DND-41 (cell line): ENCODE measurements around the gene SP7.

Source experiments
- ATAC-seq: fragments of 200-7000 bp; cut with Tn5 transposase; 3 replicates; pipeline ENCODE4 v1.9.1; 2021; ENCODE audit warnings: low read depth; ENCODE audit not compliant: insufficient read depth
- DNase-seq: peaks from one replicate; pipeline ENCODE4 v3.0.0-alpha.2; 2020
- H2AFZ ChIP-seq: 2 replicates; pipeline ENCODE4 v1.6.0; 2012; ENCODE audit warnings: low read depth, low read length
- H3K27ac ChIP-seq: 2 replicates; pipeline ENCODE4 v1.5.1; 2012; ENCODE audit warnings: low read length, inconsistent platforms
- H3K27me3 ChIP-seq: fragments of 200-600 bp; sonication (generic); 2 replicates; pipeline ENCODE4 v1.6.0; 2012; ENCODE audit warnings: low read length, mild to moderate bottlenecking, inconsistent platforms; ENCODE audit not compliant: insufficient read depth, poor library complexity
- H3K36me3 ChIP-seq: 2 replicates; pipeline ENCODE4 v1.5.1; 2012; ENCODE audit warnings: low read length, inconsistent platforms; ENCODE audit not compliant: insufficient read depth
- H3K4me1 ChIP-seq: 2 replicates; pipeline ENCODE4 v1.5.1; 2012; ENCODE audit warnings: mild to moderate bottlenecking, low read length; ENCODE audit not compliant: insufficient read depth
- H3K4me2 ChIP-seq: 2 replicates; pipeline ENCODE4 v1.6.0; 2012; ENCODE audit warnings: mild to moderate bottlenecking, moderate library complexity, low read length, inconsistent platforms; ENCODE audit not compliant: insufficient read depth
- H3K4me3 ChIP-seq, 2 experiments: fragments of 200-600 bp in 1 of 2; shearing (Covaris generic) in 1 of 2; 2 replicates each; pipeline ENCODE4 v1.5.1; 2012 to 2016; ENCODE audit warnings: inconsistent platforms in 2 of 2, low read length in 2 of 2, mild to moderate bottlenecking in 2 of 2, low read depth in 1 of 2, moderate library complexity in 1 of 2
- H3K79me2 ChIP-seq: 2 replicates; pipeline ENCODE4 v1.6.0; 2012; ENCODE audit warnings: low read length, inconsistent platforms; ENCODE audit not compliant: insufficient read depth
- H3K9ac ChIP-seq: 2 replicates; pipeline ENCODE4 v1.6.0; 2012; ENCODE audit warnings: low read depth, mild to moderate bottlenecking, inconsistent platforms, low read length, moderate library complexity
- H3K9me3 ChIP-seq: 2 replicates; pipeline ENCODE4 v1.5.1; 2012; ENCODE audit warnings: low read length, moderate library complexity, mild to moderate bottlenecking, inconsistent platforms; ENCODE audit not compliant: insufficient read depth, severe bottlenecking
- H4K20me1 ChIP-seq: 2 replicates; pipeline ENCODE4 v1.6.0; 2012; ENCODE audit warnings: low read length; ENCODE audit not compliant: insufficient read depth
- EZH2 ChIP-seq: IDR thresholded peaks from 3 replicates; pipeline ENCODE4 v1.6.1; 2012; ENCODE audit warnings: borderline replicate concordance, low read depth, mild to moderate bottlenecking, moderate library complexity, low read length, inconsistent platforms; ENCODE audit not compliant: severe bottlenecking
- TF ChIP-seq, protein P1 (sequence below): IDR thresholded peaks from 2 replicates; pipeline ENCODE4 v1.5.1; 2012; ENCODE audit warnings: borderline replicate concordance, low read length, moderate library complexity, mild to moderate bottlenecking; ENCODE audit not compliant: poor library complexity, severe bottlenecking; ENCODE audit errors: extremely low read depth

The SP7 gene

DNA sequence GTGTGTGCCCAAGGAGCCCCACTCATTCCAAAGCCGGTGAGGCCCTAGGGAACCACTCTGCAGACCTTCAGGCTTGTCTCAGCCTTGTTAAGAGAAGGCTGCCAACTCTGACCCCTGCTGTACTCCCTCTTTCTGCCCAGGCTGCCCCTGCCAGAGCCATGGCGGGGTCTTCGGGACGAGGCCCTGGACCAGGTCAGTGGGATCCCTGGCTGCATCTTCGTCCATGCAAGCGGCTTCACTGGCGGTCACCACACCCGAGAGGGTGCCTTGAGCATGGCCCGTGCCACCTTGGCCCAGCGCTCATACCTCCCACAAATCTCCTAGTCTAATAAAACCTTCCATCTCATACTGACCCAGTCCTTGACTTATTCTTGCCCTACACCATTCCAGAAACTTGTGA lies 29.3 kb downstream of the SP7 start:
- no peak overlapping the region for H3K27ac ChIP-seq
- peaks cover 16% of the 10 kb centered on the region for H3K4me1 ChIP-seq
- no peak for DNase-seq
- peaks cover 74% of the 10 kb centered on the region for H3K36me3 ChIP-seq
- no peak overlapping the region for H3K9ac ChIP-seq
- H2AFZ ChIP-seq = no peak overlapping the region
- no peak overlapping the region for H3K4me2 ChIP-seq
- no peak for ATAC-seq
- no peaks in the 10 kb centered on the region for H3K9me3 ChIP-seq
- H3K4me3 ChIP-seq = no peak overlapping the region
- H3K79me2 ChIP-seq = peaks cover 17% of the 10 kb centered on the region; the same call in 1 of the 2 replicates
- peaks cover 6% of the 10 kb centered on the region for H4K20me1 ChIP-seq
- H3K27me3 ChIP-seq = no peaks in the 10 kb centered on the region
- no peak for TF ChIP-seq EZH2
- TF ChIP-seq, protein P1, sequence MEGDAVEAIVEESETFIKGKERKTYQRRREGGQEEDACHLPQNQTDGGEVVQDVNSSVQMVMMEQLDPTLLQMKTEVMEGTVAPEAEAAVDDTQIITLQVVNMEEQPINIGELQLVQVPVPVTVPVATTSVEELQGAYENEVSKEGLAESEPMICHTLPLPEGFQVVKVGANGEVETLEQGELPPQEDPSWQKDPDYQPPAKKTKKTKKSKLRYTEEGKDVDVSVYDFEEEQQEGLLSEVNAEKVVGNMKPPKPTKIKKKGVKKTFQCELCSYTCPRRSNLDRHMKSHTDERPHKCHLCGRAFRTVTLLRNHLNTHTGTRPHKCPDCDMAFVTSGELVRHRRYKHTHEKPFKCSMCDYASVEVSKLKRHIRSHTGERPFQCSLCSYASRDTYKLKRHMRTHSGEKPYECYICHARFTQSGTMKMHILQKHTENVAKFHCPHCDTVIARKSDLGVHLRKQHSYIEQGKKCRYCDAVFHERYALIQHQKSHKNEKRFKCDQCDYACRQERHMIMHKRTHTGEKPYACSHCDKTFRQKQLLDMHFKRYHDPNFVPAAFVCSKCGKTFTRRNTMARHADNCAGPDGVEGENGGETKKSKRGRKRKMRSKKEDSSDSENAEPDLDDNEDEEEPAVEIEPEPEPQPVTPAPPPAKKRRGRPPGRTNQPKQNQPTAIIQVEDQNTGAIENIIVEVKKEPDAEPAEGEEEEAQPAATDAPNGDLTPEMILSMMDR = no peak

DNA sequence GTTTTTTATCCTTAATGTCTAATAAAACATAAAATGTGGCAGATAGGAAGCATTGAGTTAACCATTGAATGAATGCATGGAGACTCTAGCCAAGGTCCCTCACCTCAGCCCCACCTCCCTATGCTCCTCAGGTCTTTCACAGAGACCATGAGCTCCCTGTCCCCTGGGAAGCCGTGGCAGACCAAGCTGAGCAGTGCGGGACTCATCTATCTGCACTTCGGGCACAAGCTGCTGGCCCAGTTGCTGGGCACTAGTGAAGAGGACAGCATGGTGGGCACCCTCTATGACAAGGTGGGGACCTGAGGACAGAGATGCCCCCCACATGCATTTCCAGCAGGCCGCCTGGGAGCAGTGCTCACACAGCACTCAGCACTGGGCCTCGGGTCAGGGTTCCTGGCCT lies 33.3 kb downstream of the SP7 start:
- Histone ChIP-seq H3K4me3 (no peak overlapping the region), H3K27ac (no peak overlapping the region), H4K20me1 (peaks cover 9% of the 10 kb centered on the region), H3K36me3 (peaks cover 61% of the 10 kb centered on the region), H3K4me2 (peak overlapping the region; percentile 41; the same call in 1 of the 2 replicates), H3K79me2 (peaks cover 39% of the 10 kb centered on the region), H3K9ac (no peak overlapping the region), H3K27me3 (no peaks in the 10 kb centered on the region), H3K9me3 (no peaks in the 10 kb centered on the region), H2AFZ (no peak overlapping the region), H3K4me1 (peaks cover 48% of the 10 kb centered on the region)
- TF ChIP-seq, protein P1 = no peak
- no peak for DNase-seq
- ATAC-seq = no peak

DNA sequence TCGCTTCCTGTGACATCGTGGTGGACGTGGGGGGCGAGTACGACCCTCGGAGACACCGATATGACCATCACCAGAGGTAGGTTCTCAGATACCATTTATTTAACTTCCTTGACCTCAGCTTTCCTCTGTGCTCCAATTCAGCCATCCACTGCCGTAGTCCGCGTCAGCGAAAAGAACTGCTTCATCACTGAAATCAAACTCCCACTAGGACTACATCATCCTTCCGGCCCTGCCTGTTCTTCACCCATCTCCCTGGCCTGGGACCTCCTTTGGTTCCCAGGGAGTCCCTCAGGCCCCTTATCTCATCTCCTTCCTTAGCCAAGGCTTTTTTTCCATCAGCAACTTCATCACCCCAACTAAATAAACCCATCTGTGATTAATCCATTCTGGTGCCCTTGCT lies 36.0 kb downstream of the SP7 start:
- DNase-seq (no peak), ATAC-seq (no peak)
- Histone ChIP-seq H3K27me3 (no peaks in the 10 kb centered on the region), H3K9ac (peak overlapping the region; percentile 69), H3K9me3 (no peaks in the 10 kb centered on the region), H3K79me2 (peaks cover 61% of the 10 kb centered on the region), H3K36me3 (peaks cover 51% of the 10 kb centered on the region), H3K4me1 (peaks cover 71% of the 10 kb centered on the region), H3K27ac (peak overlapping the region; percentile 67), H3K4me3 (peak overlapping the region; percentile 38 to 74; a peak in 3 of 4 replicates), H4K20me1 (peaks cover 3% of the 10 kb centered on the region; the same call in 1 of the 2 replicates), H2AFZ (peak overlapping the region; percentile 81), H3K4me2 (peak overlapping the region; percentile 97)
- TF ChIP-seq, protein P1 = no peak
- no peak for TF ChIP-seq EZH2
